Measurements from ENCODE around the gene CNTNAP2.

- TF ChIP-seq CTCF (IDR thresholded peaks at IDR 0.05; ENCODE audit: low read depth, low read length, missing input control) (no peak), JUND (IDR thresholded peaks at IDR 0.05) (no peak)
Measured at GRCh38 chr7:147305827-147306226, 1189.2 kb downstream of the CNTNAP2 start.
